Thoracic aorta endothelial cell (primary cell): ENCODE measurements around the gene RRN3. TPM values are rescaled to one million over a fixed set of nuclear protein-coding genes. Genes with fewer than 3 reads are reported as not detected.

ENCODE experiments used
- small RNA-seq: library from RNA; depleted of rRNA; stranded (forward); fragments of <200 nt; gene quantifications from one replicate; pipeline ENCODE3, GENCODE V24; 2012
- total RNA-seq: library from RNA; depleted of rRNA; stranded (reverse); fragments of >200 nt; gene quantifications from 2 replicates; pipeline ENCODE4 v1.2.3, GENCODE V29; 2012

The RRN3 gene, protein sequence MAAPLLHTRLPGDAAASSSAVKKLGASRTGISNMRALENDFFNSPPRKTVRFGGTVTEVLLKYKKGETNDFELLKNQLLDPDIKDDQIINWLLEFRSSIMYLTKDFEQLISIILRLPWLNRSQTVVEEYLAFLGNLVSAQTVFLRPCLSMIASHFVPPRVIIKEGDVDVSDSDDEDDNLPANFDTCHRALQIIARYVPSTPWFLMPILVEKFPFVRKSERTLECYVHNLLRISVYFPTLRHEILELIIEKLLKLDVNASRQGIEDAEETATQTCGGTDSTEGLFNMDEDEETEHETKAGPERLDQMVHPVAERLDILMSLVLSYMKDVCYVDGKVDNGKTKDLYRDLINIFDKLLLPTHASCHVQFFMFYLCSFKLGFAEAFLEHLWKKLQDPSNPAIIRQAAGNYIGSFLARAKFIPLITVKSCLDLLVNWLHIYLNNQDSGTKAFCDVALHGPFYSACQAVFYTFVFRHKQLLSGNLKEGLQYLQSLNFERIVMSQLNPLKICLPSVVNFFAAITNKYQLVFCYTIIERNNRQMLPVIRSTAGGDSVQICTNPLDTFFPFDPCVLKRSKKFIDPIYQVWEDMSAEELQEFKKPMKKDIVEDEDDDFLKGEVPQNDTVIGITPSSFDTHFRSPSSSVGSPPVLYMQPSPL
- 39.3 and 41.5 TPM in 2 replicates for total RNA-seq

DNA sequence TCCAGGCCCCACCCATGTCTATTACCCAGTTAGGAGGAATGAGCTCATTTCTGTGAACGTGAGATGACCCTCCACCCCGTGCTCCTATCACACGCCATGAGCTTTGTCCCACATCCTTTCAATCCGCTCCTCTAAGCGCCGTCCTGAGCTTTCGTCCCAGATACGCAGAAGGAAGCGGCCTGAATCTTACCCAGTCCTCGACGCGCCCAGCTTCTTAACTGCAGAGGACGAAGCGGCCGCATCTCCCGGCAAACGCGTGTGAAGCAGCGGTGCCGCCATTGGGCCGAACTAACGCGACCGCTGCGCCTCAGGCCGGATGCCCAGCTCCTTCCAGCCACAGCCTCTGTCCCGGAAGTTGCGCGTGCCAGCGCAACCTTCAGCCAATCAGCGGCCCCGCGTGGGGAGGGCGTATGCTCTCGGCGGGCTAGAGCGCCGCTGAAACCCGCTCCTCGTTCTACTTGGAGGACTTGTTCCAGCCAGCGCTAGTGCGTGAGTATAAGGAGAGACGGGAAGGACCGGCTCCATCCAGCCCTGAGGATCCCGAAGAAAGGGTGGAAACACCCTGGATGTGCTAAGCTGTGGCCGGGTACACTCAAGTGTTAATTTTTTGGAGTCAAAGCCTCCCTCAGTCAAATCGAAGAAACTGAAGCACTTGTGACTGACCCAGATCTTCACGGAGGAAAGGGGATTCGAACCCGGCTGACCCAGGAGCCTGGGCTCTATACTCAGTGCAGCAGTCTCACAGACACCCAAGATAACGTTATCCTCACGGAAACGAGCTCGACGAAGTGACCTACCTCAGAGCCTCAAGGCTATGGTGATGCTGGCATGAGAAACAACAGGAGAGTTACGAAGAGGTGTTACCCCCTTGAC, at the start of gene RRN3:
Gene RRN3 (minus strand): TSS at position 318 of the 873 bp plus-strand sequence. CDS start 39 bp downstream, at position 279.

Small RNA genes lying within 50 kb of the gene (small RNA-seq; reads per million reads assigned to genes)
- gene MIR1972-1: not detected

Other genes starting within 250 kb of the RRN3 start
- 32.0 and 33.7 TPM in 2 replicates for gene NPIPA1, start 156.8 kb downstream of the RRN3 start, total RNA-seq
- 78.0 and 79.8 TPM in 2 replicates for gene PDXDC1, start 119.2 kb downstream of the RRN3 start, total RNA-seq
- gene NTAN1, start 38.2 kb downstream of the RRN3 start, total RNA-seq: 116 and 122 TPM in 2 replicates